Subcutaneous preadipocyte (primary cell): ENCODE measurements around the gene TDRD3. TPM values are rescaled to one million over a fixed set of nuclear protein-coding genes. Genes with fewer than 3 reads are reported as not detected.

Source experiments
- small RNA-seq: library from RNA; depleted of rRNA; stranded (forward); fragments of <200 nt; gene quantifications from one replicate; pipeline ENCODE3, GENCODE V24; 2012
- total RNA-seq: library from RNA; depleted of rRNA; stranded (reverse); fragments of >200 nt; gene quantifications from 2 replicates; pipeline ENCODE4 v1.2.3, GENCODE V29; 2012

TDRD3 gene
- 12.1 and 17.0 TPM in 2 replicates for total RNA-seq

GRCh38 chr13:60396783-60397703 is at the start of gene TDRD3:
TSS of gene TDRD3 (plus strand) at chr13:60397220. CDS start at chr13:60397365, 145 bp downstream.

Small RNAs within 50 kb of the gene (small RNA-seq; reads per million reads assigned to genes)
- not detected for gene RNA5SP31

Other genes with a start within 250 kb of the TDRD3 start
- gene DIAPH3, start 233.3 kb upstream of the TDRD3 start, total RNA-seq, result 12.1 and 22.7 TPM in 2 replicates